GM21786 (cell line): ENCODE data around the gene CDK5RAP2.

Experiments
- ATAC-seq: cut with Tn5 transposase; IDR thresholded peaks from one replicate; pipeline ENCODE4 v1.9.1; 2021; ENCODE audit not compliant: unreplicated experiment

Gene CDK5RAP2

DNA sequence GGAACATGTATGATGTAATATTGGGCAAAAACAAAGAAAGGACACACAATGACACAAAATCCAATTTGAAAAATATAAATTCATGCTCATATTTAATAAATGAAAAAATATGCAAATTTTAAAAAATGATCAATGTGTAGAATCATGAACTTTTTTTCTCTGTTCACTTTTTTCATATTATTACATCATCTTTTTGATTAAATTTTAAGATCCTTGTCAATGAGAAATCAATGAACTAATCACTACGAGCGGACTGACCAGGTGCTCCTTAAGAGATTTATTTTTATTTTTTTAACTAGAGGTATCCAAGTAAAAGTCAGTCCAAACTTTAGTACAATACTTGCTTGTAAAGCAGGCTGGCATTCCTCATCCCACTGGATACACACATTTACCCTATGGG, 174.1 kb downstream of the CDK5RAP2 start:
- ATAC-seq, result no peak

DNA sequence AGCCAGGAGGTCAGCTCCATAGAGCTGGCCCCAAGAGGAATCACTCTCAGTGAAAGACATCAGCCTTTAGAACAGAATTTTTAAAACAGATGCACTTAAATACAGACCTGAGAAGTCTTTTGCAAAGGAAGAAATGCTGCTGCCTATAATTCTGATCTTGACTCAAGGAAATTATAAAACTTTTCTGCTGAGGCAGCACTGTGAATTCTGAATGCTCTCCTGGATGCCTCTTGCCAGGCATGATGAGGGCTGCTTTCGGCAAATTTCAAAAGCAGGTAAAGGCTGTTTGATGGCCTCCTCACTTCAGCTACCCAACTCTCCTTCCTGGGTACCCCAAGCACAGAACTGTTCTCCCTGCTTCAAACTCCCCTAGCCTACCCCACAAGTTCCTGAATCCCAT, 174.8 kb downstream of the CDK5RAP2 start:
- ATAC-seq, result no peak

DNA sequence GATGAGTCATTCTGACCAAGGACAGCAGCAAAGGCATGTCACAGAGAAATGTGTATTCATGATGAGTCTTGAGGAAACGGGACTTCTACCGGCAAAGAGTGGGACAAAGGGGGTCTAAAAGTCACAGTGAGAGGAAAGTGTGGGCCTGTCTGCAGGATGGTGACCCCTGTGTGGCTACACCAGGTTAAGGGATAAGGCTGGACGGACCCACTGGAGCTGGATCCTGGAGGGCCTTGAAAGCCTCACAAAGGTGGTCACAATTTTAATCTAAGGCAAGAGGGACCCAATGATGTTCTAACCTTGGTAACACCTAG, 176.5 kb downstream of the CDK5RAP2 start:
- no peak for ATAC-seq

DNA sequence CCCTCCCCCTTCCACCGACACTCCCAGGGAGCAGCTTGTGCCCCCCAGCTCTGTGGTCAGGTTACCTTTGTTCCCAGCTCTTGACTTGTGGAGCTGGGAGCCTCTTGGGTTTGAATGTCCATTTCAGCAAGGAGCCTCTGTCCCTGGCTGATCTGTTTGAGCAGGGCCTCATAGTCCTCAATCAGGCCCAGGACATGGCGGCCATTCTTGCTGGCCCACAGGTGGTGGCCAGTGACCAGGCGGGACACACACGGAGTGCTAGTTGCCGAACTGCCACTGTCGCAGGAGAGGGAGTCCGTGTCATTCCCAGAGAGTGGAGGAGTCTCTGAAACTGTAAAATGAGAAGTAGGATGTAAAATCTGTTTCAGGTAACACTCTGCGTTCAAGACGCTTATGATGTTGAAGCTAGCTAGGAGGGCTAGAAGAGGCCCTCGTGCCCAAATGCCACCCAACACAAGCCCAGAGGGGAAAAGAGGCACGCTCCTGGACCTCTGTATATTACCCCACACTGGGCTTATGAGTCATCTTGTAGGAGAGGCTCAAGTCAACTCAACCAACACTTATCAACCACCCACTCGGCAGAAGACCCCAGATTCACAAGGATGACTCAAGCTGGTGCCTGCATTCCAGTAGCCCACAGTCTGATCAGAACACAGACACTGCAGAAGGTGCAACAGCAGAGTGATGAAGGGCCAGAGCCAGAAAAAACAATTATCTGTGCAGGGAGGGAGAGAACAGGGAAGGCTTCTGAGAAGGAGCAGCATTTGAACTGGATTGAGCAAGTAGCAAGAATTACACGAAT, 177.0 kb downstream of the CDK5RAP2 start:
- ATAC-seq, result no peak

DNA sequence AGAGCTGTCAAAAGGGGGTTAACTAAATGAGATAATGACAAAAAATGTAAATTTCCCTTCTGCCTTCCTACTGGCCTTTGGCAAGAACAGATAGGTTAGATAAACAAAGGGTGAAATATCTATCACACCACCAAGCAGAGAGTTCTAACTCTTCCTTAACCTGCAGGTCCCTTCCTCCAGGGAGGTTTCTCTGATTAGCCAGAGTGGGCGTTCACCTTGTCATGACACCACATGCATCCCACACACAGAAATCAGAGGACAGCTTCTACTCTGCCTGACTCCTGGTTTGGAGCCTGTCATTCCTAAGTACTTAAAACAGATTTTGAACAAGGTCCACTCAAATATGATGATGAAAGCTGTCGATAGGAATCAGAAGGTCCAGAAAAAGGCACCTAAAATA, 180.0 kb downstream of the CDK5RAP2 start:
- ATAC-seq, result no peak

DNA sequence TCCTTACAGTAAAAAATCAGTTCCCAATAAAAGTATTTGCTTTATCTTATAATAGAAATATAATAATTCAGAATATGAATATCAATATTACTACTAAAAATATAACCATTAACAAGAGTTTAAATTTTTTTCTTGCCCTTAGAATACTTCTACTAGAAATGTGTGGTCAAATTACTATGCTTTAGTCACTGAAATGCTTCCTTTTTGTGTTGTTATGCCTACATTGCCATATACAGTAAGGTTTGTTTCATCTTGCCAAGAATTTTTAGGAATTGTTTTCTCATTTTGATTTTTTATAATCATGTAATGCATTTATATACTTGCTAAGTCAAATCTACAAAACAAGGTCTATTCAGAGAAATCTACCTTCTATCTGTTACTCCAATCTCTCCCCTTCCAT, 181.7 kb downstream of the CDK5RAP2 start:
- no peak for ATAC-seq

DNA sequence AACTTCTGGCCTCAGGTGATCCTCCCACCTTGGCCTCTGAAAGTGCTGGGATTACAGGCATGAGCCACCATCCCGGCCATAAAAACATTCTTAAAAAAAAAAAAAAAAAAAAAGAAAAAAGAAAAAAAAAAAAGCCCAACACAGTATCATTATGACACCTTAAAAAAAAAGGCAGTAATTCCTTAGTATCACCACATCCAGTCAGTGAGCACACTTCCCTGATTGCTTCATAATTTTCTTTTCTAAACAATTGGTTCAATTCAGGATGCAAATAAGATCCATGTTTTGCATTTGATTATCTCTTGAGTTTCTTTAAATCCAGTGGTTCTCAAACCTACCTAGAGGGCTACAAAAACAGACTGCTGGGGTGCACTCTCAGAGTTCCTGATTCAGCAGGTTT, 182.5 kb downstream of the CDK5RAP2 start:
- ATAC-seq, result no peak

DNA sequence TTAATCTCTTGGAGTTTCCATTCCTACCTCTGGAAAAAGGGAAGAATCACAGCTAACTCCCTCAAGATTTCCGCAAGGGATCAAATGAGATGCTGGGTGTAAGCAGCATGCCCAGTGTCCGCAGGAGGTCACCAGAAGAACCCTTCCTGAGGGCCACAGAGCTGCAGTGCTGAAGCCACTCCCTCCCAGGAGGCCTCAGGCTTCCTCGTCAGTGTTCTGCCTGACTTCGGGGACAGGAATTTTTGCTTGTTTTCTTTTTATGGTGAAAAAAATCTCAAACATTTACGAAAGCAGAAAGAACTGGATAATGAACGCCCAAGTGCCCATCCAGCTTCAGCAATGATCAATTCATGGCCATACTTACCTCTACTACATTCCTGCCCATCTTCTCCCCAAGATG, 183.0 kb downstream of the CDK5RAP2 start:
- ATAC-seq, result no peak

DNA sequence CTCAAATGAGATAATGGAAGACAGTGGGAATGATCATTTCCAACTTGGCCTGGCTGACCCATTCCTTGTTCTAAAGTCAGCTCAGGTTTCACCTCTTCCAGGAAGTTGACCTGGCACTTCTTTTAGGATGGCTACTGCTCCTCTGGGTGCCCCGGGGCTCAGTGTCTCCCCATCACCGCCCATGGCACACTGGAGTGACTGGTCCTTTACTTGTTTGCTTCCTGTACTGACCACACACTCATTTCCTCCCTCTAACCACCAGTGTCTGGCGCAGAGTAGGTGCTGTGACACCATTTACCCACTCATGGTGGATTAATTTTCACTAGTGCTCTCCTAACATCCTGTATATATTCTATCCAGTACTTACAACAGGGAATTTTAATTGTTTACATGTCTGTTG, 183.5 kb downstream of the CDK5RAP2 start:
- ATAC-seq, result no peak

DNA sequence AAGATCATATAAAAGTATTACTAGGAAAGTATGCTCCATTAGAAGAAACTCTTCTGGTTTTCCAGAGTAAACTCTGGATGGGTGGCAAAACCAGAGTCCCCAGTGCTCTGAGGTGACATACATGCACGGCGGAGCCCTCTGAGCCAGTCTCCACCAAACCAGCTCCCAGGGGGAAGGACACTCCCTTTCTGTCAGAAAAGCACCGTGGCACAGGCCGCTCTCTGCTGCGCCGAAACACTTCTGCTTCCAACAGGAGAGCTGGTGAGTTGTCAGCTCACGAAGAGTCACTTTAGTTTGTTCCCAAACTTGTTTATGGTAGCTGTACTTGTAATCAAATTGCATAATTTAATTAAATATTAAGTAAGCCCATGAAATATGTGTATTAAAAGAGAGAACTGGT, 184.6 kb downstream of the CDK5RAP2 start:
- no peak for ATAC-seq

DNA sequence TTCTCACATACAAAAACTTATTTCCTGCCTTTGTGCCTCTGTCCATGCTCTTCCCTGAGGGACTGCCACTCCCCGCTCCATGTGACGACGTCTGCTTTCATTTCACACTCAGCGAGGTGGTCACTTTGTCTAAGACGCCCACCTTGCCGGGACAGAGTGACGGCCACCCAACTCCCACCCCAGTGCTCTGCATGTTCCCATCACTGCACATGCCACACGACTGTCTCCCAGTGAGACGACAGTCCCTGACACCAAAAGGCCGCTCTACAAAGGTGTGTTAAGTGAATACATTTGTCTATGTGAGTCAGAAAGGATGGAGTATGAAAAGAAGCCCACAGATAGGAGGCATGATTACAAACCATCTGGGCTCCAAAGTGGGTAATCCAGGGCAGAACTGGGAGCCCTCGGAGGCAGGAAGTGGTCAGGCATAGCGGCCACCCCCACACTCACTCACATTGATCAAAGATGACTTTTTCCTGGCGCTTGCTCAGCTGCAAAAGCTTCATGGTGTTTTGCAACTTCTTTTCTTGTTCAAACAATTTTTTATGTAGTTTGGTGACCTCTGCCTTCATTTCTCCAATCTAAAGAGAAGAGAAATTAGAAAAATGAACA, 185.8 kb downstream of the CDK5RAP2 start:
- no peak for ATAC-seq

DNA sequence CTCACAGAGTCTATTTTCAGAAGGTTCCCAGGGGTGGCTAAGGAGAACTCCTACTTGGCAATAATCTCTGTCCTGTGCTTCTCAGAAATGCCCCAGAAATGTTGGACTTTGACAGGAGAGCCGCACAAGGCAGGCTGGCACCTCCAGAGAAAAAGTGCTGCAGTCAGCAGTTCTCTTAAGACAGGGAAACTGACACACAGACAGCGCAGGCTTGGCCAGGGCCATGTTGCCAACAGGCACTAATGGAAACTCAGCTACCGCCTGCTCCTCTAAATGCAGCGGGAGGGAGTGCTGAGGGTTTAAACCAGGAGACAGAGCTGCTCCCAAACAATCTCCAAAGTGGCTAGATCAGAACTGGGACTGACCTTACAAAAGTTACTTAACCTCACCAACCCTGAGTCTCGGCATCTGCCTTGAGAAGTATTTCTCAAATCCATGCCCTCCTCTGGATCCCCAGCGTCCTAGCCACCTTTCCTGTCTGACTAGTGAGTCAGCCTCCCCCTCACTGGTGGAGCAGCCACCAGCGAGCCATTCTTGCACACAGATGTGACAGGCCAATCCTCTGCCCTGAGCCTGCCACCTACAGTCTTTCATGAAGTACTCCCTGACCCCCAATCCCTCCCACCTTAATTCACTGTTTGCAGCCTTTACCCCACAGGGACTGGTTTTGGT, 186.4 kb downstream of the CDK5RAP2 start:
- ATAC-seq, result no peak

DNA sequence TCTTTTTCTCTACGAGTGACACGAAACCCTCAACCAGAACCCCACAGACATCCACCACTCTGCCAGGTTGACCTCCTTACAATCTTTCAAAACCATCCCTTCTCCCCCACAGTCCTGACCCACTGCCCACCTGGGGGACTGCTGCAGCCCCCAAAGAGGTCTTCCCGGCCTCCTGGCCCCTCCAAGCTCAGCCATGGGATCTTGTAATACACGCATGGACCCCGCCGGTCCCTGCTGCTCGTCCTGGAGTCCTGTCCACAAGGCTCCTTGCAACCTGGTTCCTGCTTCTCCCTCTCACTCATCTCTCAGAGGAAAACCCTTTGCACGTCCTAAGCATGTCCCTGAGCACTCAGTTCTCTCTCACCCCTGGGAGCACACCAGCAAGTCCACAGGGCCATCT, 187.3 kb downstream of the CDK5RAP2 start:
- no peak for ATAC-seq

DNA sequence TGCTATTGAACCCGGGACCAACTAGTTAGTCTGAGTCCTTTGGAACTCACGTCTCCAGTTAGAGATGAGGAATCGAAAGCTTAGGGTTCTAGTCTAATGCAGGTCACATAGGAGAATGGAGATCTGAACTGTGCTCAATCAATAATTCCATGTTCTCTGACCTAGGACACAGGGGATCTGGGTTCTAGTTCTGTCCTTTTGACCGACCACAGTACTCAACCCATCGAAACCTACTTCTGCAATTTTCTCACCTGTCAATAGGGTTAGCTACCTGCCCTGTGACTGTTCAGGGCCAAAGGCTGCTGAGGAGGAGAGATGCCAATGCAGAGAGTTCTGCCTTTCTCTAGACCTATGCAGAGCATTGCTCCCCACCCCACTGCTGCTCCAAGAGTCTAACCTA, 187.7 kb downstream of the CDK5RAP2 start:
- no peak for ATAC-seq

DNA sequence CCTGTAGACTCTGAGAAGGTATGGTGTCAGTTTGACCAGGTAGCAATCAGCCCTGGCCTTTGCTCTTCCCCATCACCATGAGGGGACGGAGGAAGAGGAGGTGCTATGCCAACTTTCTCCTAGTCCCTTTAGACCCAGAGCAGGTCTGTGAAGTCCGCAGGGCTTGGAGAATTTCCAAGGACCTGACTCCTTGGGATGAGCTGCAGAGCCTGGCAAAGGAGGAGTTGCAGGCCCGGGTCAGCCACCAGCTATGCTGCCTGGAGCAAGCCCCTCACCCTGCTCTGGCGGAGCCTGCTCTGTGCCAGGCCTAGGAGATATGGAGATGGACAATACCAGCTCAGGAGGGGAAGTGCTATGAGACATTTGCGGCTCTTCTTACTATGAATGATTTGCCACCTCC, 188.3 kb downstream of the CDK5RAP2 start:
- ATAC-seq, result no peak

DNA sequence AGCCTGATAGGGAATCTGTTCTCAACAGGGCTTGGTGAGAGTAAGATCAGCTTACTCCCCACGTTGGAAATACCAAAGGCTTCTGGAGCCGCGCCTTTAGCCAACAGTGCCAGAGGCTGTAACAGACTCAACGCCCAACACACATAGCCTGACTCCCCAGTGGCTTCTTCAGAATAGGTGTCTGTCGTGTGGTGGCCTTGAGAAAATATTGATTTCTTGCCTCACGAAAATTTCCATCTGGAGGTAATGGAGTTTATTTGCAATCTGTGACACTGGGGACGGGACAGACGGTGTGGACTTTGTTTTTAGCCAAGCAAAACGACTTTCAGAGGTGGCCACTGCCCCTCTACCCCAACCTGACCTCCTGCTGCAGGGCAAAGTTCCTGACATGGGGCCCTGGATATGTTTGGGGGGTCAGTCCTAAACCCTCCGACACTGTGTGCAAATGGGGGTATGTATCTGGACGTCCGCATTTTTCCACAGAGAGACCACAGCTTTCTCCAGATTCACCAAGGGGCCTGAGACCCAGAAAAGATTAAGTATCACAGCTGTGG, 189.3 kb downstream of the CDK5RAP2 start:
- no peak for ATAC-seq

DNA sequence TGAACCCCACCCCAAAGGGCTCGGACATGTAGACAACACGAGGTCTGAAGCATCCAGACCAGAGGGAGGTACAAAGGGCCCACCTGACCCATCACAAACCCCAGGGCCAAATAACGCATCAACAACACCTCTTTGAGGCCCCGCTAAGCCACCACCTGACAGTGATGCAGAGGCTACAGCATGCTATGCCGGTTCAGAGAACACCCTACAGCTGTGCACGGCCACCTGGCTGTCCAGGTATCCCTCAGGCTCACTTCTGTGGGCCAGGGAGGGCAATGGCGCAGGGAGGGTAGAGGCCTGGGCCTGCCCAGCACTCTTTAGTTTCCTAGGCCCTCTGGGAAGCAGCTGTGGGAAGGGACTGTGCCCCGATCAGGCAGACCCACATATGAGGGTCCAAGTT, 190.1 kb downstream of the CDK5RAP2 start:
- no peak for ATAC-seq

DNA sequence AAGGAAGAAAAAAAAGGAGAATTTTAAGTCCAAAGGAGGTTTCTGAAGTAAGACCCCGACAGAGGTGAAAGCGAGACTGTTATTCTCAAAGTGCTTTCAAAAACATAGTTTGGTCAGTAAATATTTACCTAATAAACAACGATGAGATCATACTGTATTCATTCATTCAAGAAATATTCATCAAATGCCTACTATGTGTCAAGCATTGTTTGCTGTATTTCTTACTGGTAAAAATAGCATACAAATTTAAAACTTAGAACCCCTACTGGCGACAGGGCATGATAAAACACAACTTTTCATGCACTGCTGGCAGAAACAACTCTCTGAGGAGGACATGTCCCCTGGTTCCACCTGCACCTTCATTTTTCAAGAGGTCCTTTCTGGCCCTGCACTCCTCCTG, 190.7 kb downstream of the CDK5RAP2 start:
- ATAC-seq, result no peak

DNA sequence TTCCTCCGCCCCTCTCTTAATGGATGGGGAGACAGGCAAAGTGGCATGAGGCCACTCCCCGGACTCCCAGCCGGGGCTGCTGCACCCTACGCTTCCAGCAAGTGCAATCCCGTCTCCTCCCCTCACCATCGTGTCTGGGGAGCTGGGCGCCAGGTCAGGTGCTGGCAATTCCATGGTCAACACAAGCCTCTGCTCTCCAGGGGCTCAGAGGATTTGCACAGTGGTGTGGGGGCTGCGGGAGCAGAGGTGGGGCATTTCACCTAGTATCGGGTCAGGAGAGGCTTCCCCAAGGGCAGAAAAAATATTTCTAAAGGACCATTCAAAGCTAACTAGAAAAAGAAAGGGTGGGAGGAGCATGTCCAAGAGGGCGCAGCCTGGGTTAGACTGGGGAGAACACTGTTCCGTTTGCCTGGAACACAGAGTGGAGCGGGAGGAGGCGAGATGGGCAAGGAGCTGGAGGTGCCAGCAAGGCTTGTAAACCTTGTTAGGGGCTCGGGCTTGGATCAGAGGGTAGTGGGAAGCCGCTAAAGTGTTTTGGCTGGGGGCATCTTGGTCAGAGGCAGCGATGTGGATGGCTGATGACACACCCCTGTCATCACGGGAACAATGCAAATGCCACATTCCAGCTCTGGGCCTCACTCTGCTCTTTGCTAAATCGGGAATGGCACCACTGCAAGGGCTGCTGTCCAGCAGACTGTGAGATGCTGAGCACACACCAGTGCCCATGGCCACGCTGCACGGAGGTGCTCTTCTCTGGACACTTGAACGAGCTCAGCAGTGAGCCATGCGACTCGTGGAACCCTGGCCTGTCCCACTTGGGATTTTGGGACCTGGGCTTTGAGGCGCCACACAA, 191.7 kb downstream of the CDK5RAP2 start:
- no peak for ATAC-seq

DNA sequence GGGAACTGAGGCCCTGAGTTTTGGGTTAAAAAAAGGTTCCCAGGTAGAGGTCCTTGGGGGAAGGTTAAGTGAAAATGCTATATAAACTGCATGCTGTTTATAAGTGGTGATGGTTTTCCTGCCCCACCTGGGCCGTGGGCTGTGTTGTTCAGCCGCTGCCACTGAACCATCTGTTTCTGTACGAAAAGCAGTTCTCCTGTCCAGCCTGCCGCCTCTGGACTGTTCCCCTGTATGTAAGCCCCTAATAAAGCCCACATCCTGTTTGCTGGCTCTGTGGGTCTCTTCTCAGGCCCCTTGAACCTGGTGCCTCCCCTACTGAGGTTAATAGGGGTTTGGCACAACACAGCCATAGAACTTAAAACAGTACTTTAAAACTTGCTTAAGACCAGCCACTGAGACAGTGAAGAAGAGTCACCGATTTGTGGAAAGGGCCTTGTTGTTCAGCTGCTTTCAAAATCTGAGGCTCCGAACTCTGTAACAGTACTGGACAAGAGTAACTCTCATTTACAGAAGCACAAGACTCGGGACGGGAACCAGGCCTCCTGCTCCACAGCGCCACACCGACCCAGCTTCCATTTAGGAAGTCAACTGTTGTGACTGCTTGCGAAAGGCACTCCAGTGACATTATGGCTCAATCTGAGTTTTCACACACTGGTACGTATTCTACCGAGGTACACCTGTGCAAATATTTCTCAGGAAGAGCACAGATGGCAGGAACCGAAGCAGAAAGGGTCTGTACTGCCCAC, 192.5 kb downstream of the CDK5RAP2 start:
- ATAC-seq, result no peak
